Fibroblast of villous mesenchyme (primary cell): ENCODE results near the gene SMPX. TPM values are rescaled to one million over a fixed set of nuclear protein-coding genes. Genes with fewer than 3 reads are reported as not detected.

Source experiments
- DNase-seq: peaks from one replicate; pipeline ENCODE4 v3.0.0-alpha.2; 2010; ENCODE audit warnings: low read depth
- H3K4me3 ChIP-seq: 2 replicates; pipeline ENCODE4 v1.5.1; 2011; ENCODE audit warnings: low read depth, mild to moderate bottlenecking, low read length
- total RNA-seq: library from RNA; depleted of rRNA; stranded (reverse); fragments of >200 nt; gene quantifications from 2 replicates; pipeline ENCODE4 v1.2.3, GENCODE V29; 2012
- TF ChIP-seq, protein P1 (sequence below): IDR thresholded peaks from 2 replicates; pipeline ENCODE4 v1.5.1; 2012; ENCODE audit warnings: low read depth, mild to moderate bottlenecking, low read length; ENCODE audit not compliant: insufficient read depth

Gene SMPX
- total RNA-seq, 1 donor, result not detected

DNA sequence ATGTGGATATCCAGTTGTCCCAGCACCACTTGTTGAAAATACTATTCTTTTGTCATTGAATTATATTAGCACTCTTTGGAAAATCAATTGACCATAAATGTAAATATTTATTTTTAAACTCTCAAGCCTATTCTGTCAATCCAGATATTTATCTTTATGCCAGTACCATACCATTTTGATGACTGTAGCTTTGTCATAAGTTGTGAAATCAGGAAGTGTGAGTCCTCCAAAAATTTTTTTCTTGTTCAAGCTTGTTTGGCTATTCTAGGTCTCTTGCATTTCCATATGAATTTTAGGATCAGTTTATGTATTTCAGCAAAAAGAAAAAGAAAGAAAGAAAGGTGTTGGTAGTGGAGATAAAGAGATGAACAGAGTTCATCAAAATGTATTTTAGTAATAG, 8.2 kb upstream of the SMPX start:
- TF ChIP-seq, protein P1, sequence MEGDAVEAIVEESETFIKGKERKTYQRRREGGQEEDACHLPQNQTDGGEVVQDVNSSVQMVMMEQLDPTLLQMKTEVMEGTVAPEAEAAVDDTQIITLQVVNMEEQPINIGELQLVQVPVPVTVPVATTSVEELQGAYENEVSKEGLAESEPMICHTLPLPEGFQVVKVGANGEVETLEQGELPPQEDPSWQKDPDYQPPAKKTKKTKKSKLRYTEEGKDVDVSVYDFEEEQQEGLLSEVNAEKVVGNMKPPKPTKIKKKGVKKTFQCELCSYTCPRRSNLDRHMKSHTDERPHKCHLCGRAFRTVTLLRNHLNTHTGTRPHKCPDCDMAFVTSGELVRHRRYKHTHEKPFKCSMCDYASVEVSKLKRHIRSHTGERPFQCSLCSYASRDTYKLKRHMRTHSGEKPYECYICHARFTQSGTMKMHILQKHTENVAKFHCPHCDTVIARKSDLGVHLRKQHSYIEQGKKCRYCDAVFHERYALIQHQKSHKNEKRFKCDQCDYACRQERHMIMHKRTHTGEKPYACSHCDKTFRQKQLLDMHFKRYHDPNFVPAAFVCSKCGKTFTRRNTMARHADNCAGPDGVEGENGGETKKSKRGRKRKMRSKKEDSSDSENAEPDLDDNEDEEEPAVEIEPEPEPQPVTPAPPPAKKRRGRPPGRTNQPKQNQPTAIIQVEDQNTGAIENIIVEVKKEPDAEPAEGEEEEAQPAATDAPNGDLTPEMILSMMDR, result no peak
- no peak for DNase-seq
- H3K4me3 ChIP-seq, result no peak overlapping the region

DNA sequence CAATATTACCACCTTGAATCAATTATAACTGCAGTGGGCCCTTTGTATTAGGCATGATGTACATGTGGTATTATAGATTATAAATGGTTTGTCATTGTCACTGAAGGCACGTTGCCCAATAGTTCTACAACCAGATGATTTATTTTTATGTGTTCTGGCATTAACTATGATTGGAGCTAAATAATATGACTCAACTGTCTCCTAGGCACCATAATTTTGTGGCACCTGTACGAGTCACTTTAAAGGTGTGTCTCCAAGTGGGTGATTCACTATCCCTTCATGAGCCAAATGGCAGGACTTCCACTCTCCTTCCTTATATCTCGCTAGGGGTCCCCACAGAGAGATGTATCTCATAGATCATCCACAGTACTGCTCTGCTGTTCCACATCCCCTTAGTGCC, 6.1 kb upstream of the SMPX start:
- no peak overlapping the region for H3K4me3 ChIP-seq
- TF ChIP-seq, protein P1, result no peak
- DNase-seq, result no peak

GRCh38 chrX:21758488-21758887, 572 bp upstream of the SMPX start:
- TF ChIP-seq, protein P1, result no peak
- no peak for DNase-seq
- H3K4me3 ChIP-seq, result no peak overlapping the region

- TF ChIP-seq, protein P1, result no peak
- DNase-seq, result no peak
- no peak overlapping the region for H3K4me3 ChIP-seq
Measured at GRCh38 chrX:21756785-21757529, 959 bp downstream of the SMPX start.

GRCh38 chrX:21749924-21750323, 8.0 kb downstream of the SMPX start:
- TF ChIP-seq, protein P1, result no peak
- no peak for DNase-seq

GRCh38 chrX:21748235-21748634, 9.7 kb downstream of the SMPX start:
- no peak overlapping the region for H3K4me3 ChIP-seq
- no peak for DNase-seq
- TF ChIP-seq, protein P1, result no peak

More at GRCh38 chrX:21749924-21750323, 8.0 kb downstream of the SMPX start:
- H3K4me3 ChIP-seq, result no peak overlapping the region

DNA sequence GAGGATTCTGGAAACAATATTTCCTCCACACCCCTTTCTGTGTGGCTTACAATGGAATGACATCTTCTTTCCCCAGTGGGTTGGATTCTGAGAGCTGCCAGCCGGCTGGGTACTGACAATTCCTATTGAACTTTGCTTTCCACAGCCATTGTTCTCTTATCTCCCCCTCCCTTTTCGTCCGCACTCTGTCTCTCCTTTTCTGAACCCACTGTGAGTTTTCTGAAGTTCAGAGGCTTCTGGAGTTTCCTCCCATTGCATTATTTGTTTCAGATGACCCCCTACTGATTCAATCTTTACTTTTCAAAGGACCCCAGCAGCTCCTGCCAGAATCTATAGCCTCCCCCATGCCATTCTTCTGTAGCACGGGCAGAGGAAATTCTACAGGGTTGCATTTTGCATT, 10.4 kb downstream of the SMPX start:
- H3K4me3 ChIP-seq, result no peak overlapping the region
- TF ChIP-seq, protein P1, result no peak
- no peak for DNase-seq
